ENCODE measurements around the gene GPS2. TPM values are rescaled to one million over a fixed set of nuclear protein-coding genes. Genes with fewer than 3 reads are reported as not detected.
"Not testable (repeated sequence)": the region's sequence is repeated elsewhere in the genome, so short reads cannot be mapped to it uniquely, and the experiment has no call there.

GPS2 gene
- total RNA-seq, 1 experiment from 2014 or later, result 116 TPM

- H3K27ac ChIP-seq (ENCODE audit: low read depth, low read length, poor library complexity, severe bottlenecking), result no peak within 1 kb of the TSS
- H3K9me3 ChIP-seq (ENCODE audit: low read depth, low read length, poor library complexity, severe bottlenecking), result no peaks in the 10 kb centered on the region
- H3K4me1 ChIP-seq (ENCODE audit: insufficient read depth, low read length, poor library complexity, severe bottlenecking), result no peaks in the 10 kb centered on the region
- TF ChIP-seq, protein P1, sequence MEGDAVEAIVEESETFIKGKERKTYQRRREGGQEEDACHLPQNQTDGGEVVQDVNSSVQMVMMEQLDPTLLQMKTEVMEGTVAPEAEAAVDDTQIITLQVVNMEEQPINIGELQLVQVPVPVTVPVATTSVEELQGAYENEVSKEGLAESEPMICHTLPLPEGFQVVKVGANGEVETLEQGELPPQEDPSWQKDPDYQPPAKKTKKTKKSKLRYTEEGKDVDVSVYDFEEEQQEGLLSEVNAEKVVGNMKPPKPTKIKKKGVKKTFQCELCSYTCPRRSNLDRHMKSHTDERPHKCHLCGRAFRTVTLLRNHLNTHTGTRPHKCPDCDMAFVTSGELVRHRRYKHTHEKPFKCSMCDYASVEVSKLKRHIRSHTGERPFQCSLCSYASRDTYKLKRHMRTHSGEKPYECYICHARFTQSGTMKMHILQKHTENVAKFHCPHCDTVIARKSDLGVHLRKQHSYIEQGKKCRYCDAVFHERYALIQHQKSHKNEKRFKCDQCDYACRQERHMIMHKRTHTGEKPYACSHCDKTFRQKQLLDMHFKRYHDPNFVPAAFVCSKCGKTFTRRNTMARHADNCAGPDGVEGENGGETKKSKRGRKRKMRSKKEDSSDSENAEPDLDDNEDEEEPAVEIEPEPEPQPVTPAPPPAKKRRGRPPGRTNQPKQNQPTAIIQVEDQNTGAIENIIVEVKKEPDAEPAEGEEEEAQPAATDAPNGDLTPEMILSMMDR (conservative IDR thresholded peaks at IDR 0.05; ENCODE audit: low read depth, low read length), result no peak
- no peak for TF ChIP-seq EZH2 (IDR thresholded peaks at IDR 0.05; ENCODE audit: borderline replicate concordance, low read depth, low read length, poor library complexity, severe bottlenecking)
- DNase-seq (ENCODE audit: low spot score), result no peak
- H3K4me3 ChIP-seq (ENCODE audit: low read depth, low read length, poor library complexity, severe bottlenecking), result no peak within 1 kb of the TSS
- no peaks in the 10 kb centered on the region for H3K27me3 ChIP-seq (replicated peaks; ENCODE audit: insufficient read depth, low read depth, low read length, poor library complexity)
- ChIA-PET CTCF (no interaction called here), POLR2A (ENCODE audit: low non-redundant PET) (no interaction called here)
- no peaks in the 10 kb centered on the region for H3K36me3 ChIP-seq (ENCODE audit: insufficient read depth, low read length, poor library complexity, severe bottlenecking)
- BruUV-seq (replicated peaks), result no TSS peak
- intact Hi-C loops (cut with micrococcal nuclease; ENCODE audit: unreplicated experiment), result no loop called here
These were observed 21.3 kb upstream of the GPS2 start, which contains the start of gene ACAP1 for GRCh38 chr17:7336240-7337175. ACAP1 (plus strand) TSS chr17:7336529; CDS start chr17:7336735, 206 bp downstream.

DNA sequence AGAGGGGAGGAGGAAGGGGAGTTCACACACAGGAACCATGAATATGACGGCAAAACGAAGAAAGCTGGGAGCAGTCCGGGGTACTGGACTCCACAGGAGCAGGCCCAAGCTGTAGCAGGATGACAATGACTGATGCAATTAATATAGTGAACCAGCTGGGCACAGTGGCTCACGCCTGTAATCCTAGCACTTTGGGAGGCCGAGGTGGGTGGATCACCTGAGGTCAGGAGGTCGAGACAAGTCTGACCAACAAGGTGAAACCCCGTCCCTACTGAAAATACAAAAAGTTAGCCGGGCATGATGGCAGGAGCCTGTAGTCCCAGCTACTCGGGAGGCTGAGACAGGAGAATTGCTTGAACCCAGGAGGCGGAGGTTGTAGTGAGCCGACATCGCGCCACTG is 20.6 kb upstream of the GPS2 start:
- H3K4me3 ChIP-seq (ENCODE audit: low read depth, low read length, poor library complexity, severe bottlenecking); DNase-seq (ENCODE audit: low spot score); H3K36me3 ChIP-seq (ENCODE audit: insufficient read depth, low read length, poor library complexity, severe bottlenecking); H3K9me3 ChIP-seq (ENCODE audit: low read depth, low read length, poor library complexity, severe bottlenecking); intact Hi-C loops (cut with micrococcal nuclease; ENCODE audit: unreplicated experiment); H3K4me1 ChIP-seq (ENCODE audit: insufficient read depth, low read length, poor library complexity, severe bottlenecking); CTCF ChIA-PET; BruUV-seq (replicated peaks); H3K27ac ChIP-seq (ENCODE audit: low read depth, low read length, poor library complexity, severe bottlenecking); H3K27me3 ChIP-seq (replicated peaks; ENCODE audit: insufficient read depth, low read depth, low read length, poor library complexity): not testable (repeated sequence)
- POLR2A ChIA-PET (ENCODE audit: low non-redundant PET), result interaction anchor here (0.6 kb wide), 1 partner anchor 60 kb away, joined by 4 read pairs; no protein-coding TSS in a partner anchor

DNA sequence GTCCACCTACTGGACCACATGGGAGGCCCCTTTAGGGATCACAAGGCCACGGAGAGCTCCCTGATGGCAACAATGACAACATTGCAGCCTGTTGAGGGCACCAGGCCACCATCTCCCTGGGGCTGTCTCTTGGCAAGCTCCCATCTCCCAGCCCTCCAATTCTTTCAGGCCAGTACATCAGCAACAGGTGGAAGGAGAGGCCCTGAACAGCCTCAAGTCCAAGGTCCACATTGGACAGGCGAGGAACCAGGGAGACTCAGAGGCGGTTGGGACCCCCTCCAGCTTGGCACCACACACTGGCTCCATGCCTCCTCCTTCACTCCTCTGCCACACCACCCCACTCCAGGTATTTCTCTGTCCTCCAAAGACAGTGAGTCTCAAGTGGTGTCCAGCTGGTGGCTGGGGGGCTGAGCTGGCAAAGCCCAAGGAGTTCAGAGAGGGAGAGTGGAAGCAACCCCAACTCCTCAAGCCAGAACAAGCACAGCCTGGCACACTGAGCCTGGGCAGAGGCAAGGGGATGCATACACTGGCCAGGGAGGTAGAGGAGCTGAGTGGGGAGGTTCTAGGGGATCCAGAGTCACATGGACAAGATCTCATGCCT is 19.9 kb upstream of the GPS2 start:
- Histone ChIP-seq H3K9me3 (ENCODE audit: low read depth, low read length, poor library complexity, severe bottlenecking) (no peaks in the 10 kb centered on the region), H3K4me1 (ENCODE audit: insufficient read depth, low read length, poor library complexity, severe bottlenecking) (peaks cover 6% of the 10 kb centered on the region), H3K36me3 (ENCODE audit: insufficient read depth, low read length, poor library complexity, severe bottlenecking) (no peaks in the 10 kb centered on the region), H3K27me3 (replicated peaks; ENCODE audit: insufficient read depth, low read depth, low read length, poor library complexity) (no peaks in the 10 kb centered on the region), H3K27ac (ENCODE audit: low read depth, low read length, poor library complexity, severe bottlenecking) (no peak overlapping the region), H3K4me3 (ENCODE audit: low read depth, low read length, poor library complexity, severe bottlenecking) (no peak overlapping the region)
- no peak for DNase-seq (ENCODE audit: low spot score)
- ChIA-PET POLR2A (ENCODE audit: low non-redundant PET) (interaction anchor here (0.6 kb wide), 1 partner anchor 61 kb away, joined by 4 read pairs; no protein-coding TSS in a partner anchor), CTCF (no interaction called here)
- no peak for TF ChIP-seq EZH2 (IDR thresholded peaks at IDR 0.05; ENCODE audit: borderline replicate concordance, low read depth, low read length, poor library complexity, severe bottlenecking)
- TF ChIP-seq, protein P1 (conservative IDR thresholded peaks at IDR 0.05; ENCODE audit: low read depth, low read length), result no peak
- no TSS peak for BruUV-seq (replicated peaks)
- intact Hi-C loops (cut with micrococcal nuclease; ENCODE audit: unreplicated experiment), result no loop called here

- H3K9me3 ChIP-seq (ENCODE audit: low read depth, low read length, poor library complexity, severe bottlenecking); intact Hi-C loops (cut with micrococcal nuclease; ENCODE audit: unreplicated experiment); H3K27me3 ChIP-seq (replicated peaks; ENCODE audit: insufficient read depth, low read depth, low read length, poor library complexity); BruUV-seq (replicated peaks); DNase-seq (ENCODE audit: low spot score); CTCF ChIA-PET; H3K36me3 ChIP-seq (ENCODE audit: insufficient read depth, low read length, poor library complexity, severe bottlenecking); H3K27ac ChIP-seq (ENCODE audit: low read depth, low read length, poor library complexity, severe bottlenecking); H3K4me3 ChIP-seq (ENCODE audit: low read depth, low read length, poor library complexity, severe bottlenecking); POLR2A ChIA-PET (ENCODE audit: low non-redundant PET): not testable (repeated sequence)
- peaks cover 15% of the 10 kb centered on the region for H3K4me1 ChIP-seq (ENCODE audit: insufficient read depth, low read length, poor library complexity, severe bottlenecking)
These were observed 17.5 kb upstream of the GPS2 start for GRCh38 chr17:7332600-7333069.

All from A673 (cell line).